Activated T-cell treated with anti-CD3 and anti-CD28 coated beads for 1 hour (primary cell): ENCODE results near the gene C10orf67.
"Not testable (repeated sequence)": the region's sequence is repeated elsewhere in the genome, so short reads cannot be mapped to it uniquely, and the experiment has no call there.

Experiments used
- DNase-seq: peaks from one replicate; pipeline ENCODE4 v3.0.0-alpha.2; 2020; ENCODE audit warnings: low read depth

Gene C10orf67

GRCh38 chr10:23263441-23264164 is 81.0 kb downstream of the C10orf67 start:
- DNase-seq: no peak

GRCh38 chr10:23262928-23263327 is 81.7 kb downstream of the C10orf67 start:
- DNase-seq: no peak

GRCh38 chr10:23258516-23258915 is 86.1 kb downstream of the C10orf67 start:
- no peak for DNase-seq

- DNase-seq: no peak
Observed at GRCh38 chr10:23253780-23254179, 90.8 kb downstream of the C10orf67 start.

- DNase-seq: not testable (repeated sequence)
Observed at GRCh38 chr10:23252859-23253258, 91.7 kb downstream of the C10orf67 start.

GRCh38 chr10:23241779-23242178 is 102.8 kb downstream of the C10orf67 start:
- DNase-seq: not testable (repeated sequence)

- no peak for DNase-seq
Observed at GRCh38 chr10:23238015-23238414, 106.6 kb downstream of the C10orf67 start.

- no peak for DNase-seq
Observed at GRCh38 chr10:23230582-23230981, 114.0 kb downstream of the C10orf67 start.

GRCh38 chr10:23217471-23217870 is 127.1 kb downstream of the C10orf67 start:
- no peak for DNase-seq

GRCh38 chr10:23205972-23206642 is 138.5 kb downstream of the C10orf67 start:
- DNase-seq: no peak

GRCh38 chr10:23204773-23205172 is 139.8 kb downstream of the C10orf67 start:
- no peak for DNase-seq

- DNase-seq: no peak
Observed at GRCh38 chr10:23203369-23204325, 140.9 kb downstream of the C10orf67 start.

- no peak for DNase-seq
Observed at GRCh38 chr10:23202779-23203178, 141.8 kb downstream of the C10orf67 start.

GRCh38 chr10:23201837-23202236 is 142.8 kb downstream of the C10orf67 start:
- DNase-seq: no peak

- DNase-seq: no peak
Observed at GRCh38 chr10:23200997-23201652, 143.5 kb downstream of the C10orf67 start.

GRCh38 chr10:23200586-23200985 is 144.0 kb downstream of the C10orf67 start:
- DNase-seq: no peak

GRCh38 chr10:23199768-23200511 is 144.7 kb downstream of the C10orf67 start:
- no peak for DNase-seq

GRCh38 chr10:23198940-23199767 is 145.4 kb downstream of the C10orf67 start:
- DNase-seq: no peak

GRCh38 chr10:23198610-23198939 is 146.0 kb downstream of the C10orf67 start:
- no peak for DNase-seq

- DNase-seq: no peak
Observed at GRCh38 chr10:23197416-23197861, 147.2 kb downstream of the C10orf67 start.
